Ovary (tissue), 9 donors: ENCODE measurements around the gene CLIC3. TPM values are rescaled to one million over a fixed set of nuclear protein-coding genes. Genes with fewer than 3 reads are reported as not detected.
"Not testable (repeated sequence)": the region's sequence is repeated elsewhere in the genome, so short reads cannot be mapped to it uniquely, and the experiment has no call there.

Experiments used
- DNase-seq, 5 donors: peaks; one replicate each; pipeline ENCODE4 v3.0.0-alpha.2; 2019 to 2020
- H3K27ac ChIP-seq, 2 donors: fragments of 200-600 bp; one replicate each; pipeline versions ENCODE4 v1.5.1 to v1.8.0; 2019 to 2022
- H3K27me3 ChIP-seq: fragments of 200-600 bp; one replicate; pipeline ENCODE4 v1.8.0; 2022
- H3K36me3 ChIP-seq: fragments of 200-600 bp; sonication (generic); one replicate; pipeline ENCODE4 v1.5.1; 2019
- H3K4me1 ChIP-seq: one replicate; pipeline ENCODE4 v1.8.1; 2013; ENCODE audit warnings: mild to moderate bottlenecking, moderate library complexity; ENCODE audit not compliant: insufficient read depth
- H3K4me3 ChIP-seq: fragments of 200-600 bp; sonication (generic); one replicate; pipeline ENCODE4 v1.5.1; 2017
- H3K9me3 ChIP-seq, 2 donors: fragments of 200-600 bp in 1 of 2; sonication (generic) in 1 of 2; one replicate each; pipeline versions ENCODE4 v1.5.1 to v1.8.1; 2013 to 2019; ENCODE audit warnings: mild to moderate bottlenecking in 1 of 2, moderate library complexity in 1 of 2
- EP300 ChIP-seq: sonication (generic); formaldehyde crosslinking; IDR thresholded peaks from one replicate; pipeline ENCODE4 v1.6.1; 2017; ENCODE audit warnings: antibody characterized with exemption
- POLR2A ChIP-seq: fragments of 450-650 bp; IDR thresholded peaks from one replicate; pipeline ENCODE4 v1.6.1; 2017; ENCODE audit warnings: antibody characterized with exemption, mild to moderate bottlenecking, moderate library complexity
- WGBS, 3 donors: extraction: QIAGEN DNeasy Blood & Tissue Kit in 1 of 3; methylation state at CpG; one replicate each; pipeline versions ENCODE4 v1.1.5 to v1.1.7; 2013 to 2017; 5-methylcytosine and 5-hydroxymethylcytosine counted together
- intact Hi-C, 4 donors: fragments of 100-400 bp; cut with DNase I; formaldehyde crosslinking; loops; one replicate each; pipeline versions ENCODE4 v1.11.0 to v1.15.1; 2022 to 2023
- polyA plus RNA-seq, 2 donors: library from polyadenylated mRNA; stranded (reverse); fragments of 200-250 nt in 1 of 2; fragments of 350-450 nt in 1 of 2; fragmentation: Illumina TruSeq in 1 of 2; extraction: RNeasy Lipid Tissue Mini Kit (QIAGEN cat#74804) in 1 of 2; gene quantifications; one replicate each; pipeline ENCODE4 v1.2.3, GENCODE V29; 2013 to 2014
- total RNA-seq, 7 donors: library from RNA; depleted of rRNA in 2 of 7; stranded (reverse); fragments of >200 nt in 2 of 7; fragmentation: NEBNext Ultra II Directional in 3 of 7; extraction: Animal tissue kit (Norgen Biotek cat#: 25700) in 3 of 7; gene quantifications; one replicate each; pipeline versions ENCODE4 v1.1.0 to v1.2.4, GENCODE V29; 2016 to 2023
- TF ChIP-seq, protein P1 (sequence below), 3 donors: fragments of 450-650 bp in 2 of 3; fragments of 200-600 bp in 1 of 3; IDR thresholded peaks; one replicate each; pipeline versions ENCODE4 v1.5.1 to v1.8.0; 2016 to 2022; ENCODE audit warnings: antibody characterized with exemption in 3 of 3, mild to moderate bottlenecking in 1 of 3
- donor health status: DM: no; HTN: no; CAD: no; lungs with moderate emphysema.
- donor health status: DM: no; HTN: no; CAD: no.
- donor health status: Bipolar disorder and iron deficiency.
- donor health status: DM: yes; HTN: yes; CAD: no.
- donor health status: DM: no; HTN: no; CAD: no.
- donor health status: DM: yes; HTN: yes; CAD: no.

The CLIC3 gene
- total and polyA plus RNA-seq, 9 donors: 0.57 to 6.5 (median 1.3) TPM; not detected in 3

DNA sequence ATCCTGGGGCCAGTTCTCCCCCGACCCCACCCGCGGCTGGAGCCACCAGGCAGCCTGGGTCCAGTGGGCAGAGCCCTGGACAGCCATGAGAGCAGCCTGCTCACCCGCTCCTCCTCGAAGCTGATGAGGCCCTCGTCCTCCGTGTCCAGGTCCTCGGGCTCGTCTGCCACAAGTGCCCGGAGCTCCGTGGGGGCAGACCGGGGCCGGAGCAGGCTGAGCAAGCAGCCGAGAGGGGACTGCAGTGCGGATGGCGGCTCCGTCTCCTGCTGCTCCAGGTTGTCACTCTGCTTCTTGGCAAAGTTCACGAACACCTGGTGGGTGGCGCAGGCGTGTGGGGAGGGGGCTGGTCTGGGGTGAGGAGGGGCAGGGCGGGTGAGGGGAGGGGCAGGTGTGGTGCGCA is 11.9 kb upstream of the CLIC3 start:
- WGBS, 3 donors: 70 to 88% (median 86%) methylated on average over 7 to 22 of the region's 22 CpGs
- no peak overlapping the region for H3K4me3 ChIP-seq
- TF ChIP-seq POLR2A (no peak), EP300 (no peak)
- TF ChIP-seq, protein P1, sequence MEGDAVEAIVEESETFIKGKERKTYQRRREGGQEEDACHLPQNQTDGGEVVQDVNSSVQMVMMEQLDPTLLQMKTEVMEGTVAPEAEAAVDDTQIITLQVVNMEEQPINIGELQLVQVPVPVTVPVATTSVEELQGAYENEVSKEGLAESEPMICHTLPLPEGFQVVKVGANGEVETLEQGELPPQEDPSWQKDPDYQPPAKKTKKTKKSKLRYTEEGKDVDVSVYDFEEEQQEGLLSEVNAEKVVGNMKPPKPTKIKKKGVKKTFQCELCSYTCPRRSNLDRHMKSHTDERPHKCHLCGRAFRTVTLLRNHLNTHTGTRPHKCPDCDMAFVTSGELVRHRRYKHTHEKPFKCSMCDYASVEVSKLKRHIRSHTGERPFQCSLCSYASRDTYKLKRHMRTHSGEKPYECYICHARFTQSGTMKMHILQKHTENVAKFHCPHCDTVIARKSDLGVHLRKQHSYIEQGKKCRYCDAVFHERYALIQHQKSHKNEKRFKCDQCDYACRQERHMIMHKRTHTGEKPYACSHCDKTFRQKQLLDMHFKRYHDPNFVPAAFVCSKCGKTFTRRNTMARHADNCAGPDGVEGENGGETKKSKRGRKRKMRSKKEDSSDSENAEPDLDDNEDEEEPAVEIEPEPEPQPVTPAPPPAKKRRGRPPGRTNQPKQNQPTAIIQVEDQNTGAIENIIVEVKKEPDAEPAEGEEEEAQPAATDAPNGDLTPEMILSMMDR (IDR thresholded peaks at IDR 0.05): no peak
- intact Hi-C loops: no loop called here
- peaks cover 16% of the 10 kb centered on the region for H3K4me1 ChIP-seq
- DNase-seq: no peak
- H3K27ac ChIP-seq: no peak overlapping the region
- H3K27me3 ChIP-seq: no peaks in the 10 kb centered on the region
- H3K36me3 ChIP-seq: no peaks in the 10 kb centered on the region
- H3K9me3 ChIP-seq: no peaks in the 10 kb centered on the region

DNA sequence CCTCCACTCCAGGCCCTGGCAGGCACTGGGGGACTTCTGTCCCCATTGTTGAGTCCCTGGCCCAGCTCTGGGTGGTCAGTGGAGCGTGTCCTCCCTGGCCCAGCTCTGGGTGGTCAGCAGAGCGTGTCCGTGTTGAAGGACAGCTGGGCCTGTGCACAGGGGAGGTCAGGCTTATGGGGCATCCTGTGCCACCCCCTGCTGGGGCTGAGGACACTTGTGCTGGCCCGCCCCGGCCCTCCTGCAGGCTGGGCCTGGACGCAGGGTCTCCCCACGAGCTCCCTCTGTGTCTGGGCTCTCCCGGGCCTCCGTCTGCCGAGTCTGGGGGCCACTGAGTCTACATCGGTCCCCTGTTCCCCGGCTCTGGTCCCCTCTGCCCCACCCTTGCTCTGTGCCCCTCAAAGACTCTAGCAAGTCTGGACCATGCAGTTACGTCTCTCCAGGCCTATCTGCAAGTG is 11.5 kb upstream of the CLIC3 start:
- no peaks in the 10 kb centered on the region for H3K36me3 ChIP-seq

DNA sequence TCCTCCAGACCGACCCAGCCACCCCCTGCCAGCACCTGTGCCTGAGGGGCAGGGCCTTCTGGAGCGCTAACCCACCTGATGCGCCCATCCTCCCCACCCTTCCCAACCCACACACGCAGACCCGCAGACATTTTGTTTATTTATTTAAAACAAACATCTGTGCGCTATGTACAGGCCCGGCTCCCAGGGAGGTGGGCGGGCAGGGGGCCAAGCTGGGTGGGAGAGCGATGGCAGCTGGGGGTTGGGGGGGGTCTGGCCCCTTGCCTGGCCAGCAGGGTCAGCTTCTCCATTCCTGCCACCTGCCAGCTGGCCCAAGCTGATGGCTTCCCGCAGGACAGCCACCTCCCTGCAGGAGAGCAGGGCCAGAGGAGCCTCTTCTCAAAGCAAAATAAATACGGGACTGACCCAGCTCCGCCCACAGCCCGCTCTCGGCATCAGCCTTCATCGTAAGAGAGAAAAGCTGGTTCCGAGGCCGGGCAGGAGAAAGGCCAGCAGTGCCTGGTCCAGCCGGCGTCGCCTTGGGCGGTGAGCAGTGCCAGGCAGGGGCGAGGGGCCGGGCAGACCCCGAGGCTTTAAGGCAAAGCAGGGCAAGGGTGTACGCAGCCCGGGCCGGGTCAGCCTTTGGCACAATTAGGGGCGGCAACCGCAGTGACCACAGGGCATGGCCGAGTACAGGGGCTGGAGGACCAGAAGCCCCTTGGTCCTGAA is 10.9 kb upstream of the CLIC3 start:
- WGBS, 3 donors: 18 to 41% (median 33%) methylated on average over 28 to 30 of the region's 30 CpGs
- intact Hi-C loops: no loop called here
- no peaks in the 10 kb centered on the region for H3K36me3 ChIP-seq
- H3K9me3 ChIP-seq: no peaks in the 10 kb centered on the region
- H3K27me3 ChIP-seq: no peaks in the 10 kb centered on the region
- DNase-seq: peak in 4 of 5 donors; percentile 42 to 83 (median 66)
- TF ChIP-seq EP300 (no peak), POLR2A (no peak)
- TF ChIP-seq, protein P1 (IDR thresholded peaks at IDR 0.05): no peak
- no peak overlapping the region for H3K4me3 ChIP-seq
- no peak overlapping the region for H3K27ac ChIP-seq
- H3K4me1 ChIP-seq: peaks cover 16% of the 10 kb centered on the region

More for the DNA sequence above, 11.5 kb upstream of the CLIC3 start:
- DNase-seq: no peak
- Histone ChIP-seq H3K27me3 (no peaks in the 10 kb centered on the region), H3K4me3 (no peak overlapping the region), H3K4me1 (peaks cover 16% of the 10 kb centered on the region), H3K9me3 (no peaks in the 10 kb centered on the region), H3K27ac (no peak overlapping the region)
- no peak for TF ChIP-seq POLR2A
- TF ChIP-seq, protein P1 (IDR thresholded peaks at IDR 0.05): no peak
- no peak for TF ChIP-seq EP300
- intact Hi-C loops: no loop called here
- WGBS, 3 donors: 88 to 98% (median 92%) methylated on average over 8 to 13 of the region's 13 CpGs

DNA sequence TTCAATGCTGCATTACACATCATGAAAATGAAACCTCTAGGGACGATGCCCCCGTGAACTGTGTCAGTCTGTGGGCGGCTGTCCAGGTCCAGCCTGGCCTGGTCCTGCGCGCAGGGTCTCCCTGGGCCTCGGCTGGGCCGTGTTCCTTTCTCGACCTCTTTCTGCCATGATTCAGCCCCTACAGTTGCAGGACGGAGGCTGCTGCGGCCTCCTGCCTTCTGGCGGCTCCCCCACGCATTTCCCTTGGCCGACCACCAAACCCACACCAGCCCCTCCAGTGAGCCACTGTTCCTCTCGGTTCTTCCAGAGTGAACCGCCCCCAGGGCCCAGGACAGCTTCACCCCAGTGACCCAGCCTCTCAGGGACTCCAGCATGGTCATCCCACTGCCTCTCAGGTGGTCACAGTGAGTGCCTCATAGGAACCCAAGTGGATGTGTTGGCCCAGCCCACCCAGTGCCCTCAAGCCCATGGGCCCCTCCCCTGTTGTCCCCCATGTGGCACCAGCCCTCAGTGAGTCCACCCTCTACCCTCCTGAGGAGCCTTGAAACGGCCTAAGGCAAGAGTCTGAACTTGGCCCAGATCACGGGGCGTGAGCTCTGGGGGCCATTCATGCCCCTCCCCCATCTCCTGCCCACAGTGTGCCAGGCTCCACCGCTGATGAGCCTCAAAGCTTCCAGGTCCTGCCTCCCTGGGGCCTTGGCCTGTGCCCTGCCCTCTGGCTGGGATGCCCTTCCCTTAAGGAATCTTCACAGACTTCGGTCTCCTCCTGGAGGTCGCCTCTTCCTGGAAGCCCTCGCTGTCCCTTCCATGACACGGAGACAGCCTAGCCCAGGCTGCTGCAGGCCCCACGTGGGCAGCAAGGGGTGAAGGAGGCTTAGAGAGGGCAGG is 10.0 kb upstream of the CLIC3 start:
- Histone ChIP-seq H3K27ac (no peak overlapping the region), H3K27me3 (no peaks in the 10 kb centered on the region), H3K4me1 (peaks cover 16% of the 10 kb centered on the region), H3K4me3 (no peak overlapping the region), H3K36me3 (no peaks in the 10 kb centered on the region), H3K9me3 (no peaks in the 10 kb centered on the region)
- DNase-seq: peak; percentile 57 to 86 (median 74)
- TF ChIP-seq EP300 (no peak), POLR2A (no peak)
- TF ChIP-seq, protein P1 (IDR thresholded peaks at IDR 0.05): no peak
- whole genome bisulfite sequencing, 3 donors: 28 to 32% (median 29%) methylated on average over 24 of the region's 24 CpGs
- intact Hi-C loops: no loop called here

DNA sequence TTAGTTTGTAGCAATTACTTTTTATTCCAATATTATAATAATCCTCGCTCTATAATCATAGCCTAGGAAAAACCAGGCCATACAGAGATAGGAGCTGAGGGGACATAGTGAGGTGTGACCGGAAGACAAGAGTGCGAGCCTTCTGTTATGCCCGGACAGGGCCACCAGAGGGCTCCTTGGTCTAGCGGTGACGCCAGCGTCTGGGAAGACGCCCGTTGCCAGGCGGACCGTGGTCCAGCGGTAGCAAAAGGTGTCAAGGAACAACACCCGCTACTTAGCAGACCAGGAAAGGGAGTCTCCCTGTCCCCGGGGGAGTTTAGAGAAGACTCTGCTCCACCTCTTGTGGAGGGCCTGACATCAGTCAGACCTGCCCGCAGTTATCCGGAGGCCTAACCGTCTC is 7.9 kb upstream of the CLIC3 start:
- H3K9me3 ChIP-seq, DNase-seq, H3K36me3 ChIP-seq, H3K27ac ChIP-seq, H3K27me3 ChIP-seq, intact Hi-C loops, H3K4me3 ChIP-seq: not testable (repeated sequence)
- 42 to 50% (median 49%) methylated on average over 17 of the region's 17 CpGs for WGBS, 3 donors
- peaks cover 16% of the 10 kb centered on the region for H3K4me1 ChIP-seq
